HepG2 (cell line): Measurements from ENCODE around the gene PACS2. TPM values are rescaled to one million over a fixed set of nuclear protein-coding genes. Genes with fewer than 3 reads are reported as not detected.

Experiments used
- ATAC-seq: fragments of 200-7000 bp; cut with Tn5 transposase; 3 replicates; pipeline ENCODE4 v1.9.1; 2020; ENCODE audit warnings: mild to moderate bottlenecking, moderate library complexity
- BruUV-seq: library from RNA; stranded (reverse); fragments of 400-500 nt; replicated peaks from 2 replicates; lab custom pipeline; 2021; lab: Mats Ljungman, UMichigan
- CTCF ChIA-PET: fragments of 300-600 bp; formaldehyde crosslinking; extraction: SDS; loops from one replicate; lab custom pipeline; 2021; ENCODE audit warnings: low total read pairs, inconsistent platforms, low intra/inter-chr PET ratio; lab: Yijun Ruan, JAX
- POLR2A ChIA-PET: fragments of 350-600 bp; sonication (Branson Sonifier 250); formaldehyde crosslinking; loops from one replicate; lab custom pipeline; 2020; ENCODE audit warnings: antibody characterized with exemption, inconsistent platforms; lab: Yijun Ruan, JAX
- DNase-seq: peaks from one replicate; pipeline ENCODE4 v3.0.0-alpha.2; 2015; ENCODE audit warnings: low spot score
- FAIRE-seq: peaks from 3 replicates; lab custom pipeline; 2011; peaks lifted over from hg19 to GRCh38; lab: Jason Lieb, UNC
- H2AFZ ChIP-seq: one replicate; pipeline ENCODE4 v1.6.1; 2011; ENCODE audit warnings: low read length, inconsistent platforms
- H3K27ac ChIP-seq: fragments of 300-600 bp; 3 replicates; pipeline ENCODE4 v1.8.0; 2011; ENCODE audit warnings: mixed run types, mild to moderate bottlenecking, mixed read lengths, low read length, inconsistent platforms; ENCODE audit not compliant: insufficient read depth; ENCODE audit errors: extremely low read length
- H3K27me3 ChIP-seq, 2 experiments: fragments of 200-600 bp in 1 of 2; 2 replicates in 1 of 2; 3 replicates in 1 of 2; pipeline versions ENCODE4 v1.6.0 to v1.8.0; 2011; ENCODE audit warnings: low read length in 2 of 2, mild to moderate bottlenecking in 2 of 2, moderate library complexity in 2 of 2, inconsistent platforms in 1 of 2; ENCODE audit not compliant: insufficient read depth in 2 of 2, control insufficient read depth in 1 of 2
- H3K36me3 ChIP-seq, 2 experiments: fragments of 200-600 bp in 1 of 2; replicated peaks in 1 of 2; 2 replicates in 1 of 2; 3 replicates in 1 of 2; pipeline versions ENCODE4 v1.5.1 to v1.8.0; 2011; ENCODE audit warnings: low read length in 2 of 2, inconsistent platforms in 1 of 2; ENCODE audit not compliant: insufficient read depth in 2 of 2, control insufficient read depth in 1 of 2
- H3K4me1 ChIP-seq: 2 replicates; pipeline ENCODE4 v1.5.1; 2012; ENCODE audit warnings: low read length, inconsistent platforms; ENCODE audit not compliant: insufficient read depth
- H3K4me2 ChIP-seq: 2 replicates; pipeline ENCODE4 v1.6.0; 2011; ENCODE audit warnings: low read depth, low read length, inconsistent platforms
- H3K4me3 ChIP-seq, 3 experiments: fragments of 200-600 bp in 1 of 3; sonication (generic), shearing (Covaris generic) in 1 of 3; replicated peaks in 1 of 3; 2 replicates each; pipeline ENCODE4 v1.5.1; 2011 to 2016; ENCODE audit warnings: low read length in 3 of 3, inconsistent platforms in 2 of 3, low read depth in 2 of 3, mild to moderate bottlenecking in 2 of 3, control low read depth in 1 of 3, mixed read lengths in 1 of 3; ENCODE audit not compliant: insufficient read depth in 1 of 3
- H3K79me2 ChIP-seq: one replicate; pipeline ENCODE4 v1.6.1; 2011; ENCODE audit warnings: low read length, inconsistent platforms; ENCODE audit not compliant: insufficient read depth
- H3K9ac ChIP-seq: 2 replicates; pipeline ENCODE4 v1.6.0; 2011; ENCODE audit warnings: mild to moderate bottlenecking, low read depth, low read length, inconsistent platforms; ENCODE audit not compliant: insufficient read depth
- H3K9me3 ChIP-seq: 2 replicates; pipeline ENCODE4 v1.5.1; 2012; ENCODE audit warnings: mild to moderate bottlenecking, low read length
- H4K20me1 ChIP-seq: 2 replicates; pipeline ENCODE4 v1.6.0; 2011; ENCODE audit warnings: inconsistent platforms, mild to moderate bottlenecking, low read length, moderate library complexity; ENCODE audit not compliant: insufficient read depth
- AGO2 ChIP-seq: fragments of 200-400 bp; formaldehyde crosslinking; optimal IDR thresholded peaks from 2 replicates; pipeline ENCODE3; 2017; ENCODE audit warnings: mild to moderate bottlenecking, low read depth, low read length, moderate library complexity
- CTCF ChIP-seq: sonication (generic); formaldehyde crosslinking; IDR thresholded peaks from 2 replicates; pipeline ENCODE4 v1.5.0; 2020; ENCODE audit warnings: mild to moderate bottlenecking, missing genetic modification reagents, moderate library complexity
- EP300 ChIP-seq, 3 experiments: sonication (generic) in 1 of 3; formaldehyde crosslinking in 1 of 3; IDR thresholded peaks; 2 replicates each; pipeline versions ENCODE4 v1.5.1 to v1.6.1; 2011 to 2020; ENCODE audit warnings: low read depth in 2 of 3, low read length in 2 of 3, borderline replicate concordance in 1 of 3, improper control_type of control experiment in 1 of 3, mild to moderate bottlenecking in 1 of 3, missing genetic modification reagents in 1 of 3, moderate library complexity in 1 of 3
- HBP1 ChIP-seq: IDR thresholded peaks from 2 replicates; pipeline ENCODE4 v1.6.1; 2016; ENCODE audit warnings: low read depth, control low read depth
- RFX3 ChIP-seq: IDR thresholded peaks from 2 replicates; pipeline ENCODE4 v1.6.1; 2016; ENCODE audit warnings: missing biosample characterization, missing genetic modification reagents
- SMC3 ChIP-seq: IDR thresholded peaks from 2 replicates; pipeline ENCODE4 v1.6.1; 2011; ENCODE audit warnings: low read length, improper control_type of control experiment
- STAG1 ChIP-seq: sonication (generic); formaldehyde crosslinking; IDR thresholded peaks from 2 replicates; pipeline ENCODE4 v1.4.0; 2020; ENCODE audit warnings: missing genetic modification reagents
- ZNF138 ChIP-seq: sonication (generic); formaldehyde crosslinking; IDR thresholded peaks from 2 replicates; pipeline ENCODE4 v1.5.0; 2020; ENCODE audit warnings: mild to moderate bottlenecking, low read depth, missing genetic modification reagents
- ZNF333 ChIP-seq: sonication (generic); formaldehyde crosslinking; IDR thresholded peaks from 2 replicates; pipeline ENCODE4 v1.4.0; 2020; ENCODE audit warnings: mild to moderate bottlenecking, missing genetic modification reagents, borderline replicate concordance
- ZNF598 ChIP-seq: sonication (generic); formaldehyde crosslinking; IDR thresholded peaks from 2 replicates; pipeline ENCODE4 v1.5.1; 2020; ENCODE audit warnings: mild to moderate bottlenecking, missing genetic modification reagents, borderline replicate concordance
- ZNF737 ChIP-seq: sonication (generic); formaldehyde crosslinking; IDR thresholded peaks from 2 replicates; pipeline ENCODE4 v1.5.0; 2020; ENCODE audit warnings: missing genetic modification reagents, mild to moderate bottlenecking, borderline replicate concordance
- WGBS: methylation state at CpG from one replicate; pipeline ENCODE4 v1.1.6; 2017; ENCODE audit warnings: low lambda C conversion rate; 5-methylcytosine and 5-hydroxymethylcytosine counted together
- in situ Hi-C: cut with HindIII; loops from 2 replicates; pipeline ENCODE4 v1.10.0; 2017; ENCODE audit warnings: low pct_unique_long_range_greater_than_20kb; ENCODE audit not compliant: extremely low pct_ligation_motif_present
- intact Hi-C: fragments of 100-400 bp; cut with micrococcal nuclease; formaldehyde crosslinking; loops from one replicate; pipeline ENCODE4 v1.10.0; 2022; ENCODE audit not compliant: unreplicated experiment
- polyA plus RNA-seq, 8 experiments: library from polyadenylated mRNA; depleted of rRNA in 3 of 8; stranded (reverse) in 7 of 8; unstranded in 1 of 8; fragments of >200 nt; fragmentation: Illumina TruSeq in 4 of 8; extraction: Trizol in 4 of 8; gene quantifications; 2 replicates each; pipeline versions ENCODE4 v1.2.1 to v1.2.3, GENCODE V29; 2011 to 2016; ENCODE audit warnings: low read depth in 4 of 8, missing spikeins in 1 of 8, mixed read lengths in 1 of 8; ENCODE audit not compliant: insufficient read depth in 1 of 8
- total RNA-seq, 5 experiments: library from RNA; depleted of rRNA; stranded (reverse); fragments of >200 nt; fragmentation: Illumina TruSeq; extraction: Trizol; gene quantifications; 2 replicates each; pipeline ENCODE4 v1.2.3, GENCODE V29; 2016; ENCODE audit warnings: low read depth in 1 of 5
- TF ChIP-seq, protein P1 (sequence below): conservative IDR thresholded peaks from 2 replicates; pipeline ENCODE4 v1.6.1; 2018; ENCODE audit warnings: missing genetic modification reagents

PACS2 gene
- total and polyA plus RNA-seq, 2 of the 13 experiments (the other 11 are each of a cell fraction or from before 2014, with no cell fraction given) = 23.6 to 27.6 TPM

GRCh38 chr14:105280525-105280924 is 34.0 kb upstream of the PACS2 start:
- peaks cover 11% of the 10 kb centered on the region; the same call in 1 of the 2 replicates for H4K20me1 ChIP-seq
- H3K9me3 ChIP-seq = no peaks in the 10 kb centered on the region
- DNase-seq (no peak), FAIRE-seq (no peak), ATAC-seq (no peak)
- WGBS = 96% methylated on average over 10 of the region's 21 CpGs
- in situ Hi-C loops (loop anchor here (5.0 kb wide), 1 partner anchor 78 kb away; no protein-coding TSS in a partner anchor), intact Hi-C loops (no loop called here)
- H3K27ac ChIP-seq = no peak overlapping the region
- BruUV-seq = no TSS peak
- CTCF ChIA-PET = no interaction called here
- no peak overlapping the region for H3K4me2 ChIP-seq
- H3K4me3 ChIP-seq = no peak overlapping the region
- H3K79me2 ChIP-seq = peaks cover 26% of the 10 kb centered on the region
- peaks cover 6% of the 10 kb centered on the region; the same call in 1 of the 2 replicates for H3K4me1 ChIP-seq
- no peaks in the 10 kb centered on the region for H3K27me3 ChIP-seq
- TF ChIP-seq AGO2 = peak; percentile 6
- TF ChIP-seq ZNF598 = no peak
- peaks cover 7 to 14% of the 10 kb centered on the region in 2 experiments; a peak in 3 of 5 replicates for H3K36me3 ChIP-seq
- no peak overlapping the region for H2AFZ ChIP-seq
- no peak overlapping the region for H3K9ac ChIP-seq
- POLR2A ChIA-PET = no interaction called here

- Histone ChIP-seq H3K4me1 (peaks cover 6% of the 10 kb centered on the region; the same call in 1 of the 2 replicates), H3K9ac (no peak overlapping the region), H3K36me3 (peaks cover 7 to 19% of the 10 kb centered on the region in 2 experiments; a peak in 3 of 5 replicates), H3K4me3 (no peak overlapping the region), H3K79me2 (peaks cover 28% of the 10 kb centered on the region), H2AFZ (no peak overlapping the region), H4K20me1 (peaks cover 11% of the 10 kb centered on the region; the same call in 1 of the 2 replicates), H3K9me3 (no peaks in the 10 kb centered on the region), H3K27me3 (no peaks in the 10 kb centered on the region), H3K27ac (no peak overlapping the region), H3K4me2 (no peak overlapping the region)
- FAIRE-seq (peak; percentile 64), DNase-seq (peak; percentile 46), ATAC-seq (peak; percentile 34; the same call in 2 of the 3 replicates)
- no TSS peak for BruUV-seq
- no peak for TF ChIP-seq ZNF138 (CRISPR knock-in tag)
- TF ChIP-seq STAG1 (CRISPR knock-in tag) = peak; percentile 49
- peak; percentile 19; the same call in 1 of the 2 replicates for TF ChIP-seq SMC3
- no peak for TF ChIP-seq RFX3 (CRISPR knock-in tag)
- TF ChIP-seq, protein P1, sequence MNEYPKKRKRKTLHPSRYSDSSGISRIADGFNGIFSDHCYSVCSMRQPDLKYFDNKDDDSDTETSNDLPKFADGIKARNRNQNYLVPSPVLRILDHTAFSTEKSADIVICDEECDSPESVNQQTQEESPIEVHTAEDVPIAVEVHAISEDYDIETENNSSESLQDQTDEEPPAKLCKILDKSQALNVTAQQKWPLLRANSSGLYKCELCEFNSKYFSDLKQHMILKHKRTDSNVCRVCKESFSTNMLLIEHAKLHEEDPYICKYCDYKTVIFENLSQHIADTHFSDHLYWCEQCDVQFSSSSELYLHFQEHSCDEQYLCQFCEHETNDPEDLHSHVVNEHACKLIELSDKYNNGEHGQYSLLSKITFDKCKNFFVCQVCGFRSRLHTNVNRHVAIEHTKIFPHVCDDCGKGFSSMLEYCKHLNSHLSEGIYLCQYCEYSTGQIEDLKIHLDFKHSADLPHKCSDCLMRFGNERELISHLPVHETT (CRISPR knock-in tag) = no peak
- peak; percentile 51 for TF ChIP-seq CTCF (CRISPR knock-in tag)
- TF ChIP-seq ZNF737 (CRISPR knock-in tag) = no peak
- no peak for TF ChIP-seq ZNF333
- TF ChIP-seq HBP1 = no peak
- TF ChIP-seq EP300 (IDR thresholded peaks at IDR 0.05; ENCODE audit: low read depth in 2 of 2, low read length in 2 of 2) = no peak
- no peak for TF ChIP-seq EP300 (CRISPR knock-in tag; IDR thresholded peaks at IDR 0.05; ENCODE audit: borderline replicate concordance)
- WGBS = 73% methylated on average over 18 of the region's 23 CpGs
- intact Hi-C loops = no loop called here
- in situ Hi-C loops = loop anchor here (5.0 kb wide), 1 partner anchor 79 kb away; no protein-coding TSS in a partner anchor
- ChIA-PET POLR2A (no interaction called here), CTCF (no interaction called here)
Observed at GRCh38 chr14:105281371-105282097, 33.0 kb upstream of the PACS2 start.
